Mucosa of gallbladder (tissue), 1 donor: ENCODE data around the gene KRTAP19-2. TPM values are rescaled to one million over a fixed set of nuclear protein-coding genes. Genes with fewer than 3 reads are reported as not detected.
"Not testable (repeated sequence)": the region's sequence is repeated elsewhere in the genome, so short reads cannot be mapped to it uniquely, and the experiment has no call there.

Experiments
- DNase-seq: peaks from one replicate; pipeline ENCODE4 v3.0.0-alpha.2; 2020; ENCODE audit warnings: low spot score
- total RNA-seq: library from RNA; stranded (reverse); gene quantifications from one replicate; pipeline ENCODE4 v1.2.1, GENCODE V29; 2021
- donor health status: DM: no; HTN: no; CAD: no.

KRTAP19-2 gene, protein sequence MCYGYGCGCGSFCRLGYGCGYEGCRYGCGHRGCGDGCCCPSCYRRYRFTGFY
- not detected for total RNA-seq

GRCh38 chr21:30487336-30487735 is at the start of gene KRTAP19-2:
TSS of gene KRTAP19-2 (minus strand) at chr21:30487436. CDS start at chr21:30487348, 88 bp downstream.
- no peak for DNase-seq

DNA sequence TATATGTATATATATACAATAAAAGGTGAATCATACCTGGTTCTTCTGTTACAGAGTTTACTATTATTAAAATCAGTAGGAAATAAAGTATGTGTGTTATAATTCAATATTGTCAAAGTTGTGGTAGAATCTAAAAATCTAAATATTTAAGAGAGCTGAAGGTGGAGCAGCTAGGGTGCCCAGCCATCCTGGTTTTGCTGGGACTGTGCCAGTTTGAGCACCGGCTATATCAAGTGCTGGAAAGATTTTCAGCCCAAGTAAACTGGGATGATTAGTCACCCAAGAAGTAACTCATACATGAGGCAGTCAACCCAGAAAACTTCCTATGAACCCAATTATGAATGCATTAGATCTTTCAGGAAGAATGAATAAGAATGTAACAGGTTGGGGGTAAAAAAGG is 31.6 kb upstream of the KRTAP19-2 start:
- no peak for DNase-seq

- DNase-seq: no peak
Measured at GRCh38 chr21:30515681-30516080, 28.4 kb upstream of the KRTAP19-2 start.

- not testable (repeated sequence) for DNase-seq
Measured at GRCh38 chr21:30505621-30506205, 18.5 kb upstream of the KRTAP19-2 start.

DNA sequence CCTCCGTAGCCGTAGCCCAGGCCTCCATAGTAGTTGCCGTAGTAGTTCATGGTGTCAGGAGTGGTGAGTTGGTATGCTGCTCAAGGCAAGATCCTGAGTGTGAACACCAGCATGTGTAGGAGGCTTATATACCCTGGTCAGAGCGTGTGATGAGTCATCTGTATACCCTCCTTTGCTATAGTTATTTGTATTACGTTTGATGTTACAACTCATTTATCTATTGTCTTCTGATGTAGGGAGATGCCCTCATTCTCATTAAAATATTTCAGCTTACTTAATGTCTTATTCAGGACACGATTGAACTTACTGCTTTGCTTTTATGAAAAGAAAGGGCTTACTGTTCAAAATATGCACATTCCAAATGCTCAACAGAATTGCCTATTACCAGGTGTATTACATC is 14.8 kb upstream of the KRTAP19-2 start, which contains the start of gene KRTAP19-5:
TSS of gene KRTAP19-5 (minus strand) at position 101 of the 400 bp plus-strand sequence. CDS start at position 50, 51 bp downstream.
- no peak for DNase-seq

GRCh38 chr21:30497065-30497464 is 9.8 kb upstream of the KRTAP19-2 start, which contains the start of gene KRTAP19-4:
TSS of gene KRTAP19-4 (minus strand) at chr21:30497165. CDS start at chr21:30497110, 55 bp downstream.
- no peak for DNase-seq

DNA sequence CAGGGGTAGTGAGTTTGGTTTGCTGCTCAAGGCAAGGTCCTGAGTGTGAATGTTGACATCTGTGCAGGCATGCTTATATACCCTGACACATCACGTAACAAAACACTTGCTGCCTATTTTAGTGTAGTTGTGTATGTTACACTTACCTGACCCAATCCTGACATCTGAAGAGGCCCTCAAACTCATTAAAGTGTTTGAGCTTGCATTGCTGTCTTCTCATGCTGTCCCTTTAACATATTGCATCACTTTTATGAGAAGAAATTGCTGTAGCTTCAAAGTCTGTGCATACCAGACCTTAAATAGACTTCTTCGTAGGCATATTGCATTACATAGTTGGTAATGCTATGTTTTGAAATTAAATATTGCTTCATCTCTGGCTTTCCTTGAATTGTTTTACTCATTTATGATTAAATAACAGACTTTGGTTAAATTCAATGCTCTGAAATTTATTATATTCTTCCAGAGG is 4.8 kb upstream of the KRTAP19-2 start, which contains the start of gene KRTAP19-3:
TSS of gene KRTAP19-3 (minus strand) at position 51 of the 466 bp plus-strand sequence. CDS start 56 bp downstream, outside the sequence.
- DNase-seq: no peak

- DNase-seq: no peak
Measured at GRCh38 chr21:30486180-30486579, 1.1 kb downstream of the KRTAP19-2 start.

- no peak for DNase-seq
Measured at GRCh38 chr21:30482130-30482529, 5.1 kb downstream of the KRTAP19-2 start.

DNA sequence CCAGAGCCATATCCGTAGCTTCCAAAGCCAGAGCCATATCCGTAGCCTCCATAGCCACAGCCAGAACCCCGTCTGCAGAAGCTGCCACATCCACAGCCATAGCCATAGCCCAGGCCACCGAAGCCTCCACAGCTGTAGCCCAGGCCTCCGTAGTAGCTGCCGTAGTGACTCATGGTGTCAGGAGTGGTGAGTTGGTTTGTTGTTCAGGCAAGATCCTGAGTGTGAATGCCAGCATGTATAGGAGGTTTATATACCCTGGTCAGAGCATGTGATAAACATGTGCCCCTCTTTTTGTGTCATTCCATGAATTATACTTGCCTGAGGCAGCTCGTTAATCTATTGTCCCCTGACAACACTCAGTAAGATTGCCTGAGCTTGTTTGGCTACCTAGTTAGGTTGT is 7.1 kb downstream of the KRTAP19-2 start, which contains the start of gene KRTAP19-1:
TSS of gene KRTAP19-1 (minus strand) at position 223 of the 400 bp plus-strand sequence. CDS start at position 173, 50 bp downstream.
- DNase-seq: no peak

DNA sequence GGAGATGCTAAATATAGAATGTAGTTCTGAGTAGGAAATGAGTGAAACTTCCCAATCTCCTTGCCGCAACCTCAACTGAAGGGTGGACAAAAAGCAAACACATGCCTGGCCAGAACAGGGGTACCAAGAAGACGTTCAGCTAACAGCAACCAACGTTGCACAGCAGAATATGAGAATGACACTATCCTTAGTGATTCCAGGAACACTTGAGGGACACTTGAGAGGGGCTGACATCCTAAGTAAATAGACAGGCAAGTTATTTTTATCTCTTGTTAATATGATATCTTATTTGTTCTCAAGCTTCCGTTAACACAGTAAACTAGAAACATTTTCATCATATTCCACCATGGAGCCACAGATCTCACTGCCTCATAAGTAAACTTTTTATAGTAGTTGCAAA is 8.0 kb downstream of the KRTAP19-2 start:
- no peak for DNase-seq

DNA sequence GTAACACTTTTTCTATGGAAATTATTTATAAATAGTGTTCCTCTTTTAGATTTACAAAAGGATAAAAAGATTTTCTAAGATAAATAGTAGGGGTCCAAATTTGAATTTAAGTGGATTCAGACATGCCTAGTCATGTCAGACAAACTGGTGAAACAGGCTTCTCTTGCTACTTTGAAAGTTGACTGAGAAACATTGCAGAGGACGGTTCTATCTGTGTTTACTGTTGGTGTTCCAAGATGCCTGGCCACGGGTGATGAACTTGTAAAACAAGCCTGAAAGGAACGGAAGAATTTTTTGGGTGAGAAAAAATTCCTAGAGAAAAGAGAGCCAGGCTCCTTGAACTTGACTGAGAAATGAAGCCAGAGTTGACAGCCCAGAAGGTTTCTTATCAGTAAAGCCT is 9.2 kb downstream of the KRTAP19-2 start:
- DNase-seq: no peak

GRCh38 chr21:30468900-30469714 is 18.1 kb downstream of the KRTAP19-2 start:
- no peak for DNase-seq

- DNase-seq: no peak
Measured at GRCh38 chr21:30463713-30464112, 23.5 kb downstream of the KRTAP19-2 start.

DNA sequence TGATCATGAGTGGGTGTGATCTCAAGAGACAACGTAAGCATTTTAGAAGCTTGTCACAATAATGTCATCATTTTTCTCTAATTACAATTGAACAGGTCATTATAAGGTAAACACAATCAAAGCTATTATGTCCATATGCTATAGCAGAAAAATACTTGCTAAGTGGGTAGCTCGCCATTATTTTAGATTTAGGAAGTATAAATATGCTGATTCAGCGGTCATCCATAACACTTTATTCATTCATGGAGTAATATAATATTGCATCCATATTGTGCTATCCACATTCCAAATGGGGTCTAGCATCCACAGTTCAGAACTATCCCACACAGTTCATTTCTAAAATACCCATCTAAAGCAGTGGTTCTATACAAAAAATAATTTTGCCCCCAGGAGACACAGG is 38.7 kb downstream of the KRTAP19-2 start:
- no peak for DNase-seq

DNA sequence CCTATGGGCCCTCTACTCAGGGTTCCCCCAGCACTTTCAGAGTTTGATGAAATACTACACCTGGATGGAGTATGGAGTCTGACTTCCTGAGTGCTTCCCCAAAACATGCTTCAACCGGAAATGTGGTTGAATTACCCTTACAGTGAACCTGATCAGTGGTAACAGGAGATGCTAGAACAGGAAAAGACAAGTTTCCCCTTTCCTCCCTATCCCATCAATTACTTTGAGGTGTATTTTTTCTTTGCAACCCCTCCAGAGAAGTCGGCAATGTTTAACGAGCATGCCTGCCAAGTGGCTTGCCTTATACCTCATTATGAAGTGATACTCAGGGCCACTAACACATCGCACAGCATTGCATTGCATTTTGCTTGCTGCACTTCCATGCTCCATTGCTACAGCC is 40.2 kb downstream of the KRTAP19-2 start:
- DNase-seq: no peak

DNA sequence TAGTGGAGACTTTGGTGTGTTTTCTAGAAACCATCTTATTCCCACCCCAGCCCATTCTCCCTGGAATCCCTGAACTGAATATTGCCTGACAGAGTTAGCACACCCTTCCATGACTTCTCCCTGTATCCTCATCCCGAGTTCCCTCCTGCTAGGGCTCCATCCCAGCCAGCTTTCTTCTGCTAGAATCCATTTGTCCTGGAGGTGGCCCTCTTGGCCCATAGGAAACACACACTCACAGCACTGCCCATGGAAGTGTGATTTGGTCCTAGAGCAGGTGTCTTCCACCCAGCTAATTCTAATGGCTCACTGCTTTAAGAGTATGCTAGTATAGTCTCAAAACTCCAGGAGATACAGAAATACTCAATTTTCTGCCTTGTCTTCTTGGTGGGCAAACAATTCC is 43.0 kb downstream of the KRTAP19-2 start:
- DNase-seq: no peak

DNA sequence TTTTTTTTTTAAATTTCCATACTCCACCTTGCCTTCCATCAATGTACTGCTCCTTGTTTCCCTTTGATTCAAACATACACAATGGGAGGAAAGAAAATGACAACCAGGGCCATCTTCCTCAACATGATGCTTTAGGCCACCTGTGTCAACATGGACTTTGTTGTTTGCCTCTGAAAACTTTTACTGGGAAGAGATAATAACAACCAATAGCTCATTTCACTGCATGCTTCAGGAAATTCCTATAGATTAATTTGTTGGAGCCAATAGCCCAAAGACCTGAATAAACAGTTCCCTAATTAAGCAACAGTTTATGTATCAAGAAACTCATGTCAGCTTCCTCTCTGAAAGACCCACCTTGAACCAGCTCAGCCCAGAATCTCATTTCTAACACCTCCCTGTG is 44.0 kb downstream of the KRTAP19-2 start:
- DNase-seq: no peak

- DNase-seq: no peak
Measured at GRCh38 chr21:30439975-30440374, 47.3 kb downstream of the KRTAP19-2 start, which contains the start of gene KRTAP15-1. TSS of gene KRTAP15-1 (plus strand) at chr21:30440275. CDS start at chr21:30440328, 53 bp downstream.
